Effector CD8-positive, alpha-beta T cell (primary cell): ENCODE data around the gene LGR6.

Experiments used
- DNase-seq: peaks from one replicate; lab custom pipeline; 2025; lab: John Stamatoyannopoulos, UW

Gene LGR6

DNA sequence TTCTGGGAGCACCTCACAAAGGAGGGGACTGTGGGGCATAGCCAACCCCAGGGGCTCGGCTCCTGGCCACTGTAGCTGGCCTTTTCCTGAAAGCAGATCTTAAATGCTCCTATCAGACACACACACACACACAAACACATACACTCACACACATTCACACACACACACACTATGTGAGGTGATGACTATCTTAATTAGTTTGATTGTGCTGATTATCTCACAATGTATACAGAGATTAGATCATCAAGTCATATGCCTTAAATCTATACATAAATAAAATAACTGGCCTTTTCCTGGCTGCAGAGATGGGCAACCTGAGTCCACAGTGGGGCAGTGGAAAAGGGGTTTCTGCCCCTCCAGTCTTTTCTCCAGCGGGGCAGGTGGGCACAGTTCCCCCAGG, 27.1 kb downstream of the LGR6 start:
- no peak for DNase-seq

DNA sequence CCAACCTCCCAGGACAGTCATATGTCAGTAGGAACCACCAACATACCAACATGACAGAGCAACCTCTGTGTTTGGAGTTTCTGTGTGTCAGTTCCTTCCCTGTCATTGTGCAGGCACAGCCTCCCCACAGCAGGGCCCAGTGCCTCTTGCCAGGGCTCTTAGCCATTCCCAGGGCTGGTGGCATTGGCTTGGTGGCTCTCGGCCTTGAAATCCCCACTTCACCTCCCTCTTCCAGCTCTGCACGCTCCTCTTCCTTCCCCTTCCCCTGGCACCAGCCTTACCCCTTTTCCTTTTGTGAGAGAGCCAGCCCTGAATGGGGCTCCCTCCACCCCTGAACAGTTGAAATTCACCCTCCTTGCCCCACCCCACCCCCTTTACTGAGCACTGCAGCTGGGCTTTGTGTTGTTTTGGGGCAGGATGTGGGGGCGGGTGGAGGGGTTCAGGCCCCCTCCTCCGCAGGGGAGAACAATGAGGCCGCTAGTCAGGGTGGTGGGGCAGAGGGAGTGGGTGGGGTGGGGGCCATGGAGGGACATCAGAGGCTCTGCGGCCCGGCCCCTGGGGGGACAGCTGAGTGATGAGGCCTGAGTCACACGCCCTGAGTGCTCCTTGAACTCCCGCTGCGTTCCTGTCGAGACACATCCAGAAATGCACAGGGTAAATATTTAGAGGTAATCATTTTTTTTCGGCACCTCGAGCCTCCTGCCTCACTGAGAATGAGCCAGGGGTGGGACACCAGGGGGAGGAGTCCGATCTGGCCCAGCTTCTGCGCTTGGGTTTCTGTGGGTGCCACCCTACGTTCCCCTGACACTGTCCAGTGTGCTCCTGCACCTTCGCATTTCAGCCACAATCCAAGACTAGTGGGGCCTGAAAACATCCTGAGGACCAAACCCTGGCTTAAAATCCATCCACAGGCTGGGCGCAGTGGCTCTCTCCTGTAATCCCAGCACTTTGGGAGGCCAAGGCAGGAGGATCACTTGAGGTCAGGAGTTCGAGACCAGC, 28.6 kb downstream of the LGR6 start:
- DNase-seq = no peak

DNA sequence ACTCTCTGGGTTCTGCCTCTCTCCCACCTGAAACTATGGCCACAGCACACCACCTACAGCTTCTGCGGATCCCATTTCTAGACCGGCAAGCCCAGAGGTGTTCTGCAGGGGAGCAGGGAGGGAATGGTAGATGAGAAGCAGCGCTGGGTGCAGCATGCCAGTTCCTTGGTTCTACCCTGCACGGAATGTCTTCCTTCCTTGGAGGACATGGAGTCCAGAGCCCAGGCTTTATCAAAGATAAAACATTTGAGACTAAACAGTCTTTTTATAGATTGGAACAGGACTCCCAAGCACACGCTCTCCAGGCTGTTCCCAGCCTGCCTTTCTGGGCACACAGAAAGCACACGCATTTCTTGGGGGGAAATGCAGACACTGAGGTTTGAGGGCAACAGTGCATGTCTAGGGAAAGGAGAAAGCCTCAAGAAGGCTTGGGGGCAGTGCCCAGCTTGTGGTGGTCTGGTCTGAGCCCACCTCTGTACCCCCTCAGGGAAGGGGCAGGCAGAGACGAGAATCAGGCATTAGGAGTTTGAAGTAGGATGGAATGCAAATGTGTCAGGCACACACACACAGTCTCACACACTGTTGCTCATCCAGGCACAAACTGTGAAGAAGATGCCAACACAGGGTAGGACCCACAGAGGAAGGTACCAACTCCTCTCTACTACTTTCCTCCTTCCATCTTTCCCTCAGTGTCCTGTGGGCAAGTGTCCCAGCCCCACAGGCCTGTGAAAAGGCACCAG, 29.7 kb downstream of the LGR6 start:
- no peak for DNase-seq

DNA sequence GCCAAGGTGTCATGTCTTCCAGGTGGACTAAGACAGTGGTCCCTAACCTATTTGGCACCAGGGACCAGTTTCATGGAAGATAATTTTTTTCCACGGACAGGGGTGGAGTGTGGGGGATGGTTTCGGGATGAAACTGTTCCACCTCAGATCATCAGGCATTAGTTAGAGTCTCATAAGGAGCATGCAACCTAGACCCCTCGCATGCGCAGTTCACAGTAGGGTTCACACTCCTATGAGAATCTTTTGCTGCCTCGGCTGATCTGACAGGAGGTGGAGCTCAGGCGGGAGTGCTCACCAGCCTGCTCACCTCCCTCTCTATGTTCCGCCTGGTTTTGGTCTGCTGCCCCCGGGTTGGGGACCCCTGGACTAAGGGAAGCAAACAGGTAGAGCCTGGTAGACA, 30.9 kb downstream of the LGR6 start:
- DNase-seq = no peak

DNA sequence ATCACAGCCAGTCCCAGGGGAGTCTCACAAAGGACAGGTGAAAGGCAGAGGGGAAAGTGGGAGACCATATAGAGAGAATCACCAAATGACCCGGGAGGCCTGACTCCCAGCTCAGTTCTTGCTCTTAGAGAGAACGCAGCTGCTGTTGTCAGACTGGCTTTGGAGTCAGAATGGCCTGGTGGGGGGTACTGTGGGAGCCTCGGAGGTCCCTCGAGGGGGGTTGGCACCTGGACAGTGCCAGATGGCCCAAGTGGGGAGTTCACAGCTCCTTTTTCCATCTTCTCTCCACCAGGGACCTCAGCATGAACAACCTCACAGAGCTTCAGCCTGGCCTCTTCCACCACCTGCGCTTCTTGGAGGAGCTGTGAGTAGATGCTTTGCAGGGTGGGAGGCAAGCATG, 31.5 kb downstream of the LGR6 start:
- DNase-seq = no peak

DNA sequence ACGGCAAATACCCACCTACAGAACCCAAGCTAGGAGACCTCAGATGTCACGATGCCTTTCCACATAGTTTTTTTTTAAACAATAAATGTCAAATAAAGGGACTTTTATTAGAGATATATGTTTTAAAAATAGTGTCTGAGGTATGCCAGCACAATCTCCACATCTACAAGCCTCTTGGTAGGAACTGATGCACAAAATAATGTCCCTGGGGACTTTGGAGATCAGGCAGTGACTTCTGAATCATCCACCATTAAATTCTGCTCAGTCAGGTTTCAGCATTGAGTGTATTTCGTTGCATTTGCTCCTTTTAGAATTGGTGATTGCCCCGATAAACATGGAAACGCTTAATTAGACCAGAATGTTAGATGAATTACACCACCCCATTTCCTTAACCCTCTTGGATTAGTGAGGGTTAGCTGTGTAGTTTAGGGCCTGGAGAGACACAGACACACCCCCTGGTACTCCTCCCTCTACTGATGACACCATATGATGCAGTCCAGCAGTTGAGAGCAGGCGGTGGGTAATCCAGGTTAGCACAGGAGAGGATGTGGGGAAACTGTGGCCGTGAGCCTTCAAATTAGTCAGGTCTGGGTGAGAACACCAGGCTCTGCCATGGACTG, 33.6 kb downstream of the LGR6 start:
- DNase-seq = no peak

DNA sequence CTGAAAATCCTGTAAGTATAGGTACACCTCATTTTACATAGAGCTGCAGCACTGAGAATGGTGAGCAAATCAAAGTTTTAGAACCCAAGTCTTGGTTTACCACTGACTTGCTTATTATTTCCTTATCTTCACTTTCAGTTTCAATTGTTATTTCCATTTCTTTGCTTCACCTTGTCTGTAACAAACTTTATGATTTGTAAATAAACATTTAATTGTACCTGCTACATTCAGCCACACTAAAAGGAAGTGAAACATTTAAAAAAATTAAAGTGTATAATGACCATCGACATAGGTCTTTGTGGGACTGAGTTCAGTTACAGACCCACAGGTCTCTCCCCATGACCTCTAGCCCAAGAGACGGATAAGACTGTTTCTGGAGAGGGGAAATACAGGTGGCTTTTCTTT, 34.4 kb downstream of the LGR6 start:
- DNase-seq = no peak

DNA sequence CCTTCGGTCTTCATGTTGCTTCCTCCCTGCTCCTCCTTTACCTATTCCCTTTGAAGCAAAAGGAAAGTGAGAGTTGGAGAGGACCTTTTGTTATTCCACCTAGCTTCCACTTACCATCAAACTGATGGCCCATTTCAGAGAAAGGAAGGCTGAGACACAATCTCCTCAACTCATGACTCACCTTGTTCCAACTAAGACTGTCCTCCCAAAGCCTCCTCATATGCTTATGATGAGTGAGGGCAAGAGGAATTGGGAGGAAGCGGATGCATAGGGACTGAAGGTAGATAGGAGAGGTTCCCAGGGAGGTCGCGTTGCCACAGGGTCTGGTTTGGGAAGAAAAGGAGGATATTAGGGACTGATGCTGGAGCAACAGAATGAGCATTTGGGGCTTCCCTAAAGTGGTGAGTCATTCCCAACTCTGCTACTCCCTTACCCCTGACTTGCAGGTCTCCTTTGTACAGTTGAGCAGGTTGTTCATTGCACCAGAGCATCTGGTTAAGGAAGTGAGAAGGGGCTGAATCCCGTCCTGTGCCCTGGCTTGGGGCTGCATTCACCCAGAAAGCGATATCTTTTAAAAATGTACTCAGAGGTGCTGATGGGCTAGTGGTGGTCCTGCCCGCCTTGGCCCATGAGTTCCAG, 35.0 kb downstream of the LGR6 start:
- no peak for DNase-seq

DNA sequence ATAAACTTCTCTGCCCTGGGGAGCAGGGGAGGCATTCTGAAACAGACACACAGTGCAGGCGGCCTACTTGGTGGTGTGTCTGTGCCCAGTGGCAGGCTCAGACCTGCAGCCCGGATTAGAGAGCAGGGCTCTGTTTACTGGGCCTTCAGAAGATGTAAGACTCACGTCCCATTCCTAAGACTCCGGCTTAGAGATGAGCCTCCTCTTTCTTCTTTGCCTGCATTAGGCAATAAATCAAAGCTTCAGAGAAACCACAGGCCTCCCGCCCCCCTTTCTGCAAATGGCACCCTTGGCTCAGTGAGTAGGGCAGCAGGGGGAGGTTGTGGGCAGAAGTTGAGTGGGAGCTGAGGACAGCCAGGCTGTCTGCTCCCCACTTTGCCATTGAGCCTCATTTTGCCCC, 35.8 kb downstream of the LGR6 start:
- no peak for DNase-seq

DNA sequence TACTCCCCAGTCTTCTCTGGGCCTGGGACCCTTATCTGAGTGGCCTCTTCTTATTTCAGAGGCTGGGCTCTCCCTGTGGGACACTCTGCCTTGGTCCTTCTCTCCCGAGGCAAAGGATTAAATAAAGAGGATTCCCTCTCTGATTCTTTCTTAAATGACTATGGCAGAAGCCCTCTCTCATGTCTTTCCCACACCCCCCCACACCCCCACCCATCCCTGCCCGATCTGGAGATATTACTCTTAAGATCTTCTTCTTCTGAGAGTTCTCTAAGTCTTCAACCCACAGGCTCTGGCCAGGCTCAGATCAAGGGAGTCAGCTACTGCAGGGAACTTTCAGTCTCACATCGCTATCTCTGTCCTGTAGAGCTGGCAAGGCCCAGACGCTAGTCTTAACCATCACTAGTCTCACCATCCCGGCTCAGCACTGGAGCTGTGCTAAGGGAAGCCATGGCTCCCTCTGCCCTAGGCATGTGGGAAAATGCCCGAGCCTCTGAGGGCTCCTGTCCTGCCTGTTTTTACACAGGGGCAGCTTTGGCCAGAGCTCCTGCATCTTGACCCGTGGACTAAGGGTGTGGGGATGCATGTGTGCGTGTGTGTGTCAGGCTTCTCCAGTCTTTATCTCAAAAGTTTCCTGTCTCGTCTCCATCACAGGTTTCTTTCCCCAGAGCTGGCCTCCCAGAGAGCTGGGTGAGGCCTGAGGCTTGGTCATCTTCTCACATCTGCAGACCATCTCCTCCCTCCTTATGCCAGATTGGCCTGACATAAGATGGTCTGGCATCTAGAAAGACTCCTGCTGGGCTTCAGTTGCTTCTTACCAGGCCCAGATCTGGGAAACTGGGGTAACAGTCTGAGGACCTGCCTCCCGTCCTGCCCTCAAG, 36.7 kb downstream of the LGR6 start:
- no peak for DNase-seq

DNA sequence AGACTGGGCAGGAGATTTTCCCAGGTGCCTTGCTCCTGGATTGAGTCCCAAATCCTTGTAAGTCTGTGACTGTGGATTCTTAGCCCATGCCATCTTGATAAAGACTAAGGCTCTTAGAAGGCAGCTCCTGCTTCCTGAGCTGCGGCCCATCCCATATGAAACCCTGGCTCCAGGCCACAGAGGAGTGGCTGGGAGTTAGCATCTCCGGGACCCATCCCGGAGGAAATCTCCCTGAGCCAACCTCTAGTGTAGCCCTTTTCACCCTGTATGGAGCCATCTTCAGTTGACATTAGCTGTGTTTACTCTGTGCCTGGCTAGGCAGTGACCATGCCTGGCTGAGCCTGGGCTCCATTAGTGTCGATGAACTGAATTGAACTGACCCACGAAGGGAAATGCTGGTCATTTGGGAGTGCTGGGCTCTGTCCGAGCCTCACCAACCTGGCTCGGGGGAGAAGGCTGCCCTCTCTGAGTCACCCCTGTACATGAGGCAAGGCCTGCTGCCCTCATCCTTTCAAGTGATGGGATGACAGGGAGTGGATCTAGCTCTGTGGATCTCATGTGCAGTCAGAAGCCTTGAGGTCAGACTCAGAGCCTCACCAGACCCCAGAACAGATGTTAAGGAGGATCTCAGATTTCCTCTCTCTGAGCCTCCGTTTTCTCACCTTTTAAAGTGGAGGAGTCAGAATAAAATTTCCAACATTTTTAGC, 37.5 kb downstream of the LGR6 start:
- DNase-seq = no peak

DNA sequence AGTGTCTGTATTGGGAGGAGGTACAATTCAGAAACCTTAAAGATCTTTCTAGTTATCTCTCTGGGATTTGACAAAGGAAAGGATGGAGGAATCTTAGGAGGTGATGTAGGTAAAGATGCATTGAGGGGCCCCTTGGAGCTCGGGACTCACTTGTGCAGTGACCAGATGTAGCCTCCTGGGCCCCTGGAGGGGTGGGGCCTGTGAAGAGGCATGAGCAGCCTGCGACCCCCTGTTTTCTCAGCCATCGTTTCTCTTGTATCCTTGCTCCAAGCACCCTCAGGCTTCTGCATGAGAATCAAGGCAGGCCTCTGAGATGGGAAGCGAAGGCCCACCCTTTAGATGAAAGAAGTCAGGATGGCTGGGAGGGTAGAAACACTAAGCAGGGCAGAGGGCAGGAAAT, 39.6 kb downstream of the LGR6 start:
- DNase-seq = no peak

DNA sequence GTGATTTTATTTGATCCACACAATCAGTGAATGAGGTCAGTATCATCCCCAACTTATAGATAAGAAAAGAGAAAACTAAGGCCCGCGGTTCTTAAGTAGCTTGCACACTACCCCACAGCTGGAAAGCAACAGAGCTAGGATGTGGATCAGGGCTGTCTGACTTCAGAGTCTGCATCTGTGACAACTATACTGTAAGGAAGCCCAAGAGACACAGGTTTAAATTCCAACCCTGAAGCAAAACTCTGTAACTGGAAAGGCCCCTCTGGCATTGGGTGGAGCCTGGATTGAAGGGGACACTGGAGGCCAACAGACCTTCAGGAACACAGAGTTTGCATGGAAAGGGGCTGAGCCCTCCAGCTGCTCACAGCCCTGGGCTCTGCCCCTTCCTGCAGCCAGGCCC, 40.2 kb downstream of the LGR6 start:
- DNase-seq = no peak

DNA sequence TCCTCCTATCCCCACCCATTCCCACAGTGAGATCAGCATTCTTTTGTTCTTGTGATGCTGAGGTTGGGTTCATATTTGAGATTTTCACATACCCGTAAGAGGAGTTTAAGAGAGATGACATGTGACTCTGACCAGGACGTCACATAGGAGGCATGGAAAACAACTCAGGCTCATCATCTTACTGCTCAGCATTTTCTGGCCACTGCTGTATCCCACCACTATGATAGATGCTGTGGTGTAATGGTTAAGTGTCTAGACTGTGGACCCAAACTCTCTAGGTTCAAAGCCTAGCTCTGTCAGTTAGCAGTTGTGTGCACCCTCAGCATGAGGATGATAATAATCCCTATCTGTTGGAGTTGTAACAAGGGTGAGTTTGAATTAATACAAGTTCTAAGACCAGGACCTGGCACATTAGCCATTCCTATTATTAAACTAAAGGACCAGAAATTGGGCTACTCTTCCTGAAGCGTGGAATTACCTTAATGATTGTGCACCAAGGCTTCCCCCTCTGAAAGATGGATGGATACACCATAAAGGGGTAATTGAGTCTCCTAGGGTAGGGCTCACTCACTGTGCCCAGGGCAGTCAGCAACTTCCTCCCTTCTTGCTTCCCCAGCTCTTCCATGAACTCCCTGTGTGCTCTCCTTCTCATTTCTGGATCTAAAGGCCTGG, 40.9 kb downstream of the LGR6 start:
- DNase-seq = no peak

DNA sequence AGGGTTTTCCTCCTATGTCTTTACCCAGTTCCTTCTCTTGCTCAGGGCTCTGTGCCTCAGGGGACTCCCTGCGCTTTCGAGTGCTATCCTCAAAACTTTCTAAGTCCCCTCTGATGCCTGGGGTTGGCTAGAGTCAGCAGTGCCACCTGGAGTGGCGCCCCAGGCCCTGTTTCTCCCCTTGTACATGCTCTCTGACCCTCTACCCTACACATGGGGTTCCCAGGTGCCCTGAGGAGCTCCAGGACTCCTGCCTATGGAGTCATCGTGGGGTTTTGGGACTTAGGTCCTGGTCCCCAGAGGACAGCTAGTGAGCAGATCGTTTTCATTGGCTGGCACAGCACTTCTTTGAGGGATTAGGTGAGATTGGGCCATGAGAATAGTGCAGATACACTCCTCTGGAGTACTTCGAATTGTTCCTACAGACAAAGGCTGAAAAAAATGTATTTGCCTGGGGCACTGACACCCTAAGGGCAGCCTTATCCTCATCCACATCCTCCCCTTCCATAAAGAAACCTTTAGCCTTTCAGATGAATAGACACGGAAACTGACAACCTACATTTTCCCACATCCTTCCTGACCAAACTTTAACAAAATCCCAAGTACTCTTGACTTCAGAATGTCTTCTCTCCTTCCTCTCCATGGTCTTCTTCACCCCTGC, 41.5 kb downstream of the LGR6 start:
- DNase-seq = no peak

DNA sequence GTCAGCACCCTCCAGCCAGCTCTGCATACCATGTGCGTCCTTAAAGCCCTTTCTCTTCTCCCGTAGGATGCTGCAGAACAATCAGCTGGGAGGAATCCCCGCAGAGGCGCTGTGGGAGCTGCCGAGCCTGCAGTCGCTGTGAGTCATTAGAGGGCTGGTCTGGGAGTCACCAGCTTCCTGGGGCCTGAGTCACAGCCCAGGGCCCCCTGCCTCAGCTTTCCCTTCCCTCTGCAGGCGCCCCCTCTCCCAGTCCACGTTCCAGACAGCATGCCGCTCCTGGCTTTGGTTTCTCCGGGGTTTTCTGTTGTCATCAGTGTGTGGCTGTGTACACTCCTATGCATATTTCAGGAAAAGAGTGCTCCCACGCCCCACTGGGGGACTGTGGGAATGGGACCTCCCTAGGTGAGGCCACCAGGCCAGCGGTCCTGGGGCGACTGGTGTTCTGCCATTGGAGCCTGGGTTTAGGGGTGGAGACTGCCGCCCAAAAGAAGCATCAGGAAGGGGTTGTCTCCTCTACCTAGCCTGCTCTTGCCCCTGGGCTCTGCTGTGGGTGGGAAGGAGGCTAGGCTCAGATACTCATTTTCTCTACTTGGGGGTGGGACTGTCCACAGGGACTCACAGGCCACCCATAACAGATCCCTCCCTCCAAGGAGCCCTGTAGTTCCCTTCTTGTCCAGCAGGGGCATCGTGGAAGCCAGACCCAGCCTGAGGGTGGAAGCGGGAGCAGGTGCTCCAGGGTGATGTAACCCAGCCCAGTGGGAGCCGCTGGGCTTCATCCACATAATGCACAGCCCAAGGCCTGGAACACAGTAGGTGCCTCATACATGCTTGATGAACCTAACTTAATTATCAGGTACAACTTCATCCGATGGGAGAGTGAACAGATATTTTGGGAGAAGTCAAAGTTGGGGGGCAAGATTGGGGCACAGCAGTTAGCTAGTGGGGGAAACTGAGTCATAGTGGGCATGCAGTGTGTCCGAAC, 42.5 kb downstream of the LGR6 start:
- DNase-seq = peak; percentile 46

DNA sequence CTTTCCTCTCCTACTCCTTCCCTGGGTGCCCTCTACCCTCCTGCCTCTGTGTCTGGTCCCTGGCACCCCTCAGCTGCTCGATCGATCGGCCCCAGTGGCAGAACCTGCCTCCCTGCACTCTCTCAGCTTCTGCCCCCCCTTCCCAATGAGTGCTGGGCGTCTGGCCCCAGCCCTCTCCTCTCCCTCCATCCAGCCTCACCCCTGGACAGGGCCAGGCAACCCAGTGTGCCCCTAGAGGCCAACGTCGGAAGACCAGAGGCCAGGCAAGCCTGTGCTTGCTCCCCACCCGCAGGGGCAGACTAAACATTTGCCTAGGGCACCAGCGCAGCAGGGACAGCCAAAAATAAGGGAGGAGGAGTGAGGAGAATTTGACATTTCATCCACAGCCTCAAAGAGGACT, 43.5 kb downstream of the LGR6 start:
- no peak for DNase-seq

DNA sequence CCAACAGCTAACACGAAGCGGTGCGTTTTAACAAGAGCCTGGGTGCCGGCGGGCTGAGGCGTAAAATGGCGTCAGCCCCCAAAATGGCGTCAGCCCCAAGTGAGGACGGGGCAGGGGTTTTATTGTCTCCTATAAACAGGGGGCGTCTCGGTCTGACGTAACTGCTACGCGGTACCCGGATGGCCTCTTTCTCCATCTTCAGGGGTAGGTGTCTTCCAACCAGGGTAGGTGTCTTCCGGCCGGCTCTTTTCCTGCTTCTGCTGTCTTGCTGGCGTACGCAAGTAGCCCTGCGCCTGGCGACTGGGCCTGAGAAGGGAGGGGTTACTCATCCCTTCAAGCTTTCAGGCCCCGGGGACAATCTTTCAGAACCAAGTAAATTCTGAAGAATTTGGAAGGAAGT, 45.3 kb downstream of the LGR6 start:
- no peak for DNase-seq
